GM19468 (cell line): ENCODE results near the gene RAET1G.
"Not testable (repeated sequence)": the region's sequence is repeated elsewhere in the genome, so short reads cannot be mapped to it uniquely, and the experiment has no call there.

ENCODE experiments used
- ATAC-seq: cut with Tn5 transposase; IDR thresholded peaks from one replicate; pipeline ENCODE4 v1.9.1; 2021; ENCODE audit warnings: mild to moderate bottlenecking, moderate library complexity, moderate number of reproducible peaks; ENCODE audit not compliant: unreplicated experiment; ENCODE audit errors: extremely low read depth

RAET1G gene

GRCh38 chr6:149899486-149899885 lies 23.4 kb downstream of the RAET1G start:
- ATAC-seq = no peak

- no peak for ATAC-seq
Measured at GRCh38 chr6:149898966-149899365, 24.0 kb downstream of the RAET1G start.

GRCh38 chr6:149897855-149898744 lies 24.8 kb downstream of the RAET1G start, which contains the start of gene RAET1E:
Gene RAET1E (minus strand): TSS chr6:149898113. CDS start chr6:149890901, 7,212 bp downstream.
- no peak for ATAC-seq

DNA sequence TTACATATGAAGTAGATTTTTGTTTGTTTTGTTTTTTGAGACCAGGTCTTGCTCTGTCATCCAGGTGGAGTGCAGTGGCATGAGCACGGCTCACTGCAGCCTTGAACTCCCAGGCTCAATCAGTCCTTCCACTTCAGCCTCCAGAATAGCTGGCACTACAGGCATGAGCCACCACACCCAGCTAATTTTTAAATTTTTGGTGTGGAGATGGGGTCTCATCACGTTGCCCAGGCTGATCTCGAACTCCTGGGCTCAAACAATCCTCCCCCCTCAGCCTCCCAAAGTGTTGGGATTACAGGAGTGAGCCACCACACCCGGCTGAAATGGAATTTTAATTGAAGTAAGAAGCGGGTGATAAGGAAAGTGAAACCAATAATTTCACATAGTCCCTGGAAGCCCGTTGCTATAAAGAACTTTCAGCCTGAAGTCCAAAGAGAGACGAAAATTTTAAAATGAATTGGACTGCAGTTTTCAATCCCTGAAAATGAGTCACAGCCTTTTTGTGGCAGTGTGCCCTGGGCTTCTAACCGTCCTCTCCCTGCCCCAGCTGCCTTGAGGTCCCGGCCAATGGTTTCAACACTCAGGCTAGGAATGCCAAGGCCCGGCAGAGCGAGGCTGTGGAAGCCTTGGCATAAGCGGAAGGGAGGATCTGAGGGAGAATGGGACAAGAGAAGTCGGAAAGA lies 25.8 kb downstream of the RAET1G start:
- no peak for ATAC-seq

- ATAC-seq = no peak
Measured at GRCh38 chr6:149896491-149896890, 26.4 kb downstream of the RAET1G start.

- ATAC-seq = no peak
Measured at GRCh38 chr6:149895833-149896271, 27.1 kb downstream of the RAET1G start.

GRCh38 chr6:149895048-149895590 lies 27.8 kb downstream of the RAET1G start:
- ATAC-seq = no peak

- not testable (repeated sequence) for ATAC-seq
Measured at GRCh38 chr6:149891864-149892263, 31.1 kb downstream of the RAET1G start.

DNA sequence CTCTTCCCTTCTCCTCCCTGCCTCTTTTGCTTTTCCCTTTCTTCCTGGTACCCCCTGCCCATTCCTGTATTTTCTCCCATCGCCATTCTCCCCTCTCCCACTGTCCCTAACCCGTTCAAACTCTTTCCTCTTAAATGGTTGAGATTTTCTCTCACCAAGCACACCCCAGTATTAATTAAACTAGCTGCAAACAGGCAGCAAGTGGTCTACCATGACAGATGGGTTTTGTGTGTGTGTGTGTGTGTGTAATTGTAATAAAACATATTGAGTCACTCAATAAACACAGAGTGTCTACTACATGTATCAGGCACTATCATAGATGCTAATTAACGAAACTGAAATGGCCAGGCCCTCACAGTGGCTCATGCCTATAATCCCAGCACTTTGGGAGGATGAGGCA lies 31.7 kb downstream of the RAET1G start:
- ATAC-seq = no peak

DNA sequence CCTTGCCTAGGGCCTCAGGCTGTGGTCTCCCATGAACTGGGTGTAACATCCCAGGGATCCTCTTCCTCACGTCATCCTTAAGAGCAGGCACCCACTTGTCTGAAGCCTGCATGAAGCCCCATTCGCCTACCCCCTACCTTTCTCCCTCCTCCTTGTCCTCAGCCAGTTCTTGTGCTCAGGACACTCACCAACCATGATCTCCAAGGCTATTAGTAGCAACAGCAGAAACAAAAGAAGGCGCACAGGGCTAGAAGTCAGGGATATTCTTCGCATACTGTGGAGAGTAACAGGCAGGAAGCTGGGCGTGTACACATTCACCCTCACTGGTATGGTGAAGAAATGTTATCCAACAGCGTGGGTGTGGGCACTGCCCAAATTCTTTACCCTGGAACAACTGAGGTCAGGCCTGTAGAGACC lies 32.3 kb downstream of the RAET1G start:
- no peak for ATAC-seq

DNA sequence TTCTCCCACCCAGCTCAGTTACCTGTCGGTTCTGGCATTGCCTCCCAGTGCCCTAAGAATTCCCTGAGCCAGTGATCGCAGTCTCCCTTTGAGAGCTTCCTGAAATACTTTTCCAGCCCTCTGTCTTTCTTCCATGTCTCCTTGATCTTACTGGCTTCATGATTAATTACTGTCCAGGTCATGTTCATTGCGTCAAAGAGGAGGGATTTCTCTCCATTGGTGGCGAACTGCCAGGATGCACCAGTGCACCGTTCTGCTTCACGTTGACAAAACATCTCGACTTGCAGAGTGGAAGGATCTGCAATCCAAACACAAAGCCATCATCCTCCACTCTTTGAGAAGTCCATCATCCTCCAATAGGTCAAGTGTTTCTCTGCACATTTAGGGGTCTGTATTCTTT lies 33.6 kb downstream of the RAET1G start:
- no peak for ATAC-seq

DNA sequence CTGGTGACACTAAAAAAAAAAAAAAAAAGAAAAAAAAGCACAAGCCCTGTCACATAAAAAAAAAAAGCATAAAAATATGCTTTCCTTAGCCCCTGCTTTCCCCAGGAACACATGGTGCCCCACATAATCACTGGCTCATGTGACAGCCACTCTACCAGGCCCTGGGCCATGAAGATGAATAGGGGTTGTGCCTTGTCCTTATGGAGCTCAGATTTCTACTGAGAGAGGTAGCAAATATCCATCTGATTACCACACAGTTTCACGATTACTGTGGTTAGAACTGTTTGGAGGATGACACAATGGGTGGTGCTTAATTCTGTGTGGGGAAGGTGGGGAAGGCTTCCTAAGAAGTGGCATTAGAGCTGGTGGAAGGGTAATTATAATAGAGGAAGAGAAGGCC lies 34.3 kb downstream of the RAET1G start:
- no peak for ATAC-seq

DNA sequence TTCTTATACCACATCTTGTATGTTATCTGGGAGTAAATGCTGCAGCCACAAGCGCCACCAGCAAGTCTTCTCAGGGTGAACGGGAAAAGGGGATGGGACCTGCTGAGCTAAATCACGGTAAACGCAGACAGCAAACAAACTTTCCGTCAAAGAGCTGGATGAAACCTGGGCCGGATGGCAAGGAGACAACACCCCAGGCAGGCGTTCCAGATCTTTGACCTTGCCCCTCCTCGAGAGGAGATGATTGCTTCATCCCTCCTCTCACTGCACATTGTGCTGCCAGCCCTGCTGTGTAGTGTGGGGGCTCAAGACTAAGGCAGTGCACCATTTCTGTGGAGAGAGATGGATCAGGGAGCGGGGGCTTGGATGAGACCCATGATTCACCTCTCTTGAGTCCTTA lies 34.8 kb downstream of the RAET1G start:
- ATAC-seq = no peak

DNA sequence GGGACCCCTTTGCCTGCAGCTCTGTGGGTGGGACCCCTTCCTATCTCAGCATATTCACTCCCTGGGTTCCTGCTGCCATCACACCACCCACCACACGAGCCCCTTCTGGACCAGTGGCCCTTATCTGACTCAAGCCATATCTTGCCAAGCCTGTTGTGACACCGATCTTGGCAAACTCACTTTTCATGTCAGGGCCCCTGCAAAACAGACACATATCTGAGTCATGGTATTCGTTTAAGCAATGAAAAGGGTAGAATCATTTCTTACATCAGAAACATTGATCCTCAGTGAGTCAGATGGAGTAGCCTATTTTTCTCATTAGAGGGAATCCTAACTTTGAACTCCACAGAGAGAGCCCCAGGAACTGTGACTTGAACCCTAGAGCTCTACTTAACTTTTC lies 35.6 kb downstream of the RAET1G start:
- ATAC-seq = no peak

- ATAC-seq = no peak
Measured at GRCh38 chr6:149885888-149886287, 37.0 kb downstream of the RAET1G start.

DNA sequence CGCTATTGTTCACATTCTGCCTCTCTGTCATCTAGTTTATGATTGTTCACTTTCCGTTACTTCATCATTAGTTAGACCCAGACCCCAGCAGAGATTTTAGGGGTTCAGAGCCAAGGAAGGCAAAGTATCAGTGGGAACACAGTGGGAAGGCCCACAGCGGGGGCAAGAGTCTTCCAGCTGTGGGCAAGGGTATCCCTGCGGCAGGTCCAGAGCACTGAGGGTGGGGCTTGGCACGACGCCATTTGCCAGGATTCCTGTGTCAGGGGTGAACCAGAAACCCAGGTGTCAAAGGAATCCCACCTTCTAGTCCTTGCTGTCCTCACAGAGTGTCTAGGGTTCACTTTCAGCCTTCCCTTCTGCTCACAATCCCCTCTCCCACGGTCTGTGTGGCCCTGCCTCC lies 38.3 kb downstream of the RAET1G start:
- ATAC-seq = no peak

DNA sequence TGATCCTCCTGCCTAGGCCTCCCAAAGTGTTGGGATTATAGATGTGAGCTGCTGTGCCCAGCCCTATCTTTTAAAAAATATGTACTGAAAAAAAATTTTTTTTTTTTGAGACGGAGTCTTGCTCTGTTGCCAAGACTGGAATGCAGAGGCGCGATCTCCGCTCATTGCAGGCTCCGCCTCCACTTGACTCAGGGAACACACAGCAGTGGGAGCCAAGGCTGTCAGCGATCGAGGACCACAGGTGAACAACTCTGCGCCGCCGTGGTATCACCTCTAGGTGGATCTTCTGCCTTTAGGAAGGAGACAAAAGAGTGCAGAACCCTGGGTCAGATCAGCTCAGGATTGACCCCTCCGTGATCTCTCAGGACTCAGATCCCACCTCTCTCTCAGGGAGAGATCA lies 38.7 kb downstream of the RAET1G start:
- ATAC-seq = no peak

- no peak for ATAC-seq
Measured at GRCh38 chr6:149881860-149882259, 41.1 kb downstream of the RAET1G start.

- ATAC-seq = no peak
Measured at GRCh38 chr6:149881066-149881766, 41.7 kb downstream of the RAET1G start.

GRCh38 chr6:149877659-149878058 lies 45.3 kb downstream of the RAET1G start:
- no peak for ATAC-seq
